NCI-H1417 treated with DMSO at 0.1 percent for 48 hours (cell line): ENCODE measurements around the gene RNF138.
"Not testable (repeated sequence)": the region's sequence is repeated elsewhere in the genome, so short reads cannot be mapped to it uniquely, and the experiment has no call there.

Experiments used
- DNase-seq: peaks from one replicate; lab custom pipeline; 2025; lab: John Stamatoyannopoulos, UW

The RNF138 gene

DNA sequence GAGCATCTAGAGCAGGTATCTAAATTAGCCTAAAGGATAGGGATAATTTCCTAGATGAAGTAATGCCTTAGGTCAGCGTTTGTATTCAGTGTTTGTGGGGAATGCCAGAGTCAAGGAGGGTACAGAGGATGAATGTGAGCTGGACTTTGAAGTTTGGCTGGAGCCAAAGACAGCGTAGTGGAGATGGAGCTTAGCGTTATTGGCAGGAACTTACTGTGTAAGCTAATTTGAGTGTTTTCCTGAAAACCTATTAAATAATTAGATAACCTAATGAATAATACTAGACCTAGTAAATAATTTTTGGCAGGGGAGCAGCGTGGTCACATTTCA lies 4.2 kb downstream of the RNF138 start:
- no peak for DNase-seq

DNA sequence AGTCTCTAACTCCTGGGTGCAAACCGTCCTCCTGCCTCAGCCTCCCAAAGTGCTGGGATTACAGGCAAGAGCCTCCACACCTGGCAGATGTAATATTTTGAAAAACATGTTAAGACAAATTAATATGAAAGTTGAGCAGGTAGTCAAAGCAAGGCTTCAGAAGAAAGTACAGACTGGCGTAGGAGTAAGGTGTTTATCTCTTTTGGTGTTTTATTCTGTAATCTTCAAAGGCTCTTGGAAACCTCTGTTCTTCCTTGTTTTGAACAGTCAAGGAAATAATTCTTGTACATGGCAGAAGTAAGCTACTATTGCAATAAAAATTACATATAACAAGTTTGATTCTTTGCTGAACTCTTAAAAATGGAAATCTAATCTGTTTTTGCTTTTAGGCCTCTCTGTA lies 5.3 kb downstream of the RNF138 start:
- DNase-seq = no peak

DNA sequence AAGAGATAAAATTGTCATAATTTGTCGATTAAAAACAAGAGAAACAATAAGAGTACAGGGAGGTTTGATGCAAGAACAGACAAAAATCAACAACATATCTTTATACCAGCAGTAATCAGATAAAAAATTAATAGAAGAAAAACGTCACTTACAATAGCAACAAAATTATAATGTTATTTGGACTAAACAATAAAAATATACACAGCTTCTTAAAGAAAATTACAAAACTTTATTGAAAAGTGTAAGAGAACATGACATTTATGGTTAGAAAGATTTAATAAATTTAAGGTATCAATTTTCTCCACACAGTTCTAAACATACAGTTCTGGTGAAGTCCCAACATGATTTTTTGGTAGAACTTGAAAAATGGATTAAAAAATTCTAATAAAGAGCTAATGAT lies 12.8 kb downstream of the RNF138 start:
- DNase-seq = no peak

DNA sequence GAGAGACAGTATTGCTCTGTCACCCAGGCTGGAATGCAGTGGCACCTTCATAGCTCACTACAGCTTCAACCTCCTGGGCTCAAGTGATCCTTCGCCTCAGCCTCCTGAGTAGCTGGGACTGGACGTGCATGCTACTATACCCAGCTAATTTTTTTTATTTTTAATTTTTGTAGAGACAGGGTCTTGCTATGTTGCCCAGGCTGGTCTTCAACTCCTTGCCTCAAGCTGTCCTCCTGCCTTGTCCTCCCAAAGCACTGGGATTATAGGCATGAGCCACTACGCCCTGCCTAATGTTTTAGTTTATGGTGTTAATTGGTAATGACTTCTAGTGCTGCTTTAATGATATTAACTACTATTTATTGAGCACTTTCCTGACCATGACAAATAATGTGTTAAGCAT lies 18.3 kb downstream of the RNF138 start:
- DNase-seq = no peak

DNA sequence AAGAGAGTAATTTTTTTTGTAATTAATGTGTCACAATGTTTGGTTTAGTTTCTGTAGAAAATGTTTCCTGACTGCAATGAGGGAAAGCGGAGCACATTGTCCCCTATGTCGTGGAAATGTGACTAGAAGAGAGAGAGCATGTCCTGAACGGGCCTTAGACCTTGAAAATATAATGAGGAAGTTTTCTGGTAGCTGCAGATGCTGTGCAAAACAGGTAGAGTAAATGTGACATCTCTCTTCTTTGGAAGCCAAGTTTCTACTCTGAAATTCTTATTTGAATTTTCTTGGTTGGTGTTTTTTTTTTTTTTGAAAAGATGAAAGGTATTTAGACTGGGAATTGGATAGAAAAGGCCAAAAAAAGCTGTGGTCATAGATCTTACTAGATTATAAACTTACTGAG lies 20.0 kb downstream of the RNF138 start:
- DNase-seq = no peak

DNA sequence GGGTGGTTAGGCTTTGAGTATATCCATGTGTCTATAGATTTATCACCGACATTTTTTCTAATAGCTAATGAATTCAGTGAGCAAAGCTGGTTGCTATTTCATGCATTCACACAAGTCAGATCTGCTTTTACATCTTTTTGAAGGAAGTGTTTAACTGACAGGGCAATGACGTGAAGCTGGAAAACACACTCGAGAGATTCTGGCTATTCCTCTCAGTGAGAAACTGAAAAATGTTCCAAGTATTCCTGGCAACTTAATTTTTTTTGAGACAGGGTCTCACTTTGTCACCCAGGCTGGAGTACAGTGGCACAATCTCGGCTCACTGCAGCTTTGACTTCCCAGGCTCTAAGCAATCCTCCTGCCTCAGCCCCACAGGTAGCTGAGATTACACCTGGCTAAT lies 21.2 kb downstream of the RNF138 start:
- DNase-seq = no peak

DNA sequence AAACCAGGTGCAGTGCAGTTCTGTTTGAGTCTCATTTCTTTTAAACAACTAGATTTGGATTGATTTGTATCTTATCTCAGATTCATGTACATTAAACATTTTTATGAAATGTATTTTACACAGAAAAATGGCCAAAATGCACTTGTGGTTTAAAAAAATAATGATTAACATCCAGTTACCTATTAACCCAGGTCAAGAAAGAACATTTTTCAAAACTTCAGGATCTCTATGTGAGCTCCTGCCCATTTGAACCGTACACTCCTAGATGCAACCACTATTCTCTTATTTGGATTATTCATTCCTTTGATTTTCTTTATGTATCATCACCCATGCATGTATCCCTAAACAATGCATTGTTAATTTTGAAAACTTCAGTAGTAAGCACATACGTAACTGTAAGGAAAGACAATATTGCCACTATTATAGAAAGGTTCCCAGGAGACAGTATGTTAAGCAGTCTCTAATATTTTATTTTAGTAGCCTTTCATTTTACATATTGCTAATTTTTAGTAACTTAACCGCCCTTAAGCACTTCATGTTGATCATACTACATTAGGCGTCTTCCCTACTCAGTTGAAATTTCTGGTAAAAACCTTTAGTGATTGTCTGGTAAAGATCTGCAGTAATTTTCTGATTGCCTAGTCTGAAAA lies 22.7 kb downstream of the RNF138 start:
- DNase-seq = no peak

DNA sequence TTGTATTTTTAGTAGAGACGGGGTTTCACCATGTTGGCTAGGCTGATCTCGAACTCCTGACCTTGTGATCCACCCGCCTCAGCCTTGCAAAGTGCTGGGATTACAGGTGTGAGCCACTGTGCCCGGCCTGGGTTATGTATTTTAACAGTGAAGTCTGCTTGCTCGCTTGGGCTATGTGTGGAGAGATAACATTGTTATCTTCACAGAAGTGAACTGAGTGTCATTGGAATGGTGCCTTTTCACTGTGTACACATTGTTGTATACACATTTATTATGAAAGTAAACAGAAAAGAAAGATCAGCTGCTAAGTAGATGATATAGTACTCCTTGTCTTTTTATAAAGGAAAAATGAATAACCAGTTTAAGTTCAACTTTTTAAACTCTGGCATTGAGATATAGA lies 30.4 kb downstream of the RNF138 start:
- DNase-seq = no peak

DNA sequence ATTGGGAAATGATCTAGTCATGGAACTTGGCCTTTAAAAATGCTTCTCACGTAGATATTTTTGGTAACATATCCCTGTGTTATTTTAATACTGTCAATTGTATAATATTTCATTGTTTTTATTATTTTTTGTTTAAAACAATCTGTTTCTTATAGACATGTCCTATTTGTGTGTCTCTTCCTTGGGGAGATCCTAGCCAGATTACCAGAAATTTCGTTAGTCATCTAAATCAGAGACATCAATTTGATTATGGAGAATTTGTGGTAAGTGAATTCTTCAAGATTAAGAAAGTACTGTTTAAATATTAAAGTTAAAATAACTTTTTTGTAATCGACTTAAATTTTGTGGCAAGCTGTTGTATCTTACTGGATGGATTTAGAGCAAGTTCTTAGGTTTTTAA lies 34.9 kb downstream of the RNF138 start:
- DNase-seq = no peak

DNA sequence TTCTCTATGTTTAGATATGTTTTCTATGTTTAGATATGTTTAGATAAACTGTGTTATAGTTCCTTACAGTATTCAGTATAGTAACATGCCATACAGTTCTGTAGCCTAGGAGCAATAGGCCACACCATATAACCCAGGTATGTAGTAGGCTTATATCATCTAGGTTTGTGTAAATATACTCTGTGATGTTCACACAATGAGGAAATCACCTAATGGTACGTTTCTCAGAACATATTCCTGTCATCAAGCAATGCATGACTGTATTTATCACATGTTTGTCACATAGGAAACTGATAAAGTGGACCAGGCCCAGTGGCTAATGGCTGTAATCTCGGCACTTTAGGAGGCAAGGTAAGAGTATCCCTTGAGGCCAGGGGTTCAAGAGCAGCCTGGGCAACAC lies 44.0 kb downstream of the RNF138 start:
- DNase-seq = no peak

DNA sequence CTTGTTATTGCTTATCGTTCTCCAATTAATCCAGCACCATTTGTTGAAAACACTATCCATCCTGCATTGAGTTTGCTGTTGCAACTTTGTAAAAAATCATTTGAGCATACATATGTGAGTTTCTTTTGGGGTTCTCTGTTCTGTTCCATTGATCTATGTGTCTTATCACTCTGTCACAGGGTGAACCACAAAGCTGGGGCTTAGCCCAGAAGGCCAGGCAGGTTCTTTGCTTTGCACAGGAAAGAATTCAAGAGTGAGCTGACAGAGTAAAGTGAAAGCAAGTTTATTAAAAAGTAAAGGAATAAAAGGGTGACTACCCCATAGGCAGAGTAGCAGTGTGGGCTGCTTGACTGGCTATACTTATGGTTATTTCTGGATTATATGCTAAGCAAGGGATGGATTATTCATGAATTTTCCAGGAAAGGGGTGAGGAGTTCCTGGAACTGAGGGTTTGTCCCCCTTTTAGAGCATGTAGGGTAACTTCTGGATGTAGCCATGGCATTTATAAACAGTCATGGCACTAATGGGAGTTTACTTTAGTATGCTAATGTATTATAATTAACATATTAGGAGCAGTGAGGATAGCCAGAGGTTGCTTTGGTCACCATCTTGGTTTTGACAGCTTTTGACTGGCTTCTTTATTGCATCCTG lies 46.8 kb downstream of the RNF138 start:
- DNase-seq = no peak

DNA sequence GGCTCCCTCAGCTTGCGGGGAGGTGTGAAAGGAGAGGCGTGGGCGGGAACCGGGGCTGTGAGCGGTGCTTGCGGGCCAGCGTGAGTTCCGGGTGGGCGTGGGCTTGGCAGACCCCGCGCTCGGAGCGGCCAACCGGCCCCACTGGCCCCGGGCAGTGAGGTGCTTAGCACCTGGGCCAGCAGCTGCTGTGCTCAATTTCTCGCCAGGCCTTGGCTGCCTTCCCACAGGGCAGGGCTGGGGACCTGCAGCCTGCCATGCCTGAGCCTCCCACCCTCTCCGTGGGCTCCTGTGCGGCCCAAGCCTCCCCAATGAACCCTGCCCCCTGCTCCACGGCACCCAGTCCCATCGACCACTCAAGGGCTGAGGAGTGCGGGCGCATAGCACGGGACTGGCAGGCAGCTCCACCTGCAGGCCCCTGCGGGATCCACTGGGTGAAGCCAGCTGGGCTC lies 48.2 kb downstream of the RNF138 start:
- DNase-seq = no peak

DNA sequence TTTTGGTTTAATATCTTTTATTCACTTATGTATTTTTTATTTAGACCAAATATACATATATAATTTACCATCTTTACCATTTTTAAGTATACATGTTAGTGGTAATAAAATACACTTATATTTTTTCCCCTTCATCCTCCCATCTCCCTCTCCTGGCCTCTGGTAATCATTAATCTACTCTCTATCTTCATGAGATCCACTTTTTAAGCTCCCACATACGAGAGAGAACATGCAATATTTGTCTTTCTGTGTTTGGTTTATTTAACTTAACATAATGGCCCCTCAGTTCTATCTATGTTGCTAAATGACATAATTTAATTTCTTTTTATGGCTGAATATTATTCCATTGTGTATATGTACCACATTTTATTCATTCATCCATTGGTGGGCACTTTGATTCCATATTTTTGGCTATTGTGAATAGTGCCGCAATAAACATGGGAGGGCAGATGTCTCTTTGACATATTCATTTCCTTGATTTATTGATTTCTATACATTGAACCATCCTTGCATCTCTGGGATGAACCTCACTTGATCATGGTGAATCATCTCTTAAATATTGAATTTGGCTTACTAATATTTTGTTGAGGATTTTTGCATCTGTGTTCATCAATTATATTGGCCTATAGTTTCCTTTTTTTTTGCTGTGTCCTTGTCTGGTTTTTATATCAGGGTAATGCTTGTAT lies 56.7 kb downstream of the RNF138 start:
- DNase-seq = no peak

DNA sequence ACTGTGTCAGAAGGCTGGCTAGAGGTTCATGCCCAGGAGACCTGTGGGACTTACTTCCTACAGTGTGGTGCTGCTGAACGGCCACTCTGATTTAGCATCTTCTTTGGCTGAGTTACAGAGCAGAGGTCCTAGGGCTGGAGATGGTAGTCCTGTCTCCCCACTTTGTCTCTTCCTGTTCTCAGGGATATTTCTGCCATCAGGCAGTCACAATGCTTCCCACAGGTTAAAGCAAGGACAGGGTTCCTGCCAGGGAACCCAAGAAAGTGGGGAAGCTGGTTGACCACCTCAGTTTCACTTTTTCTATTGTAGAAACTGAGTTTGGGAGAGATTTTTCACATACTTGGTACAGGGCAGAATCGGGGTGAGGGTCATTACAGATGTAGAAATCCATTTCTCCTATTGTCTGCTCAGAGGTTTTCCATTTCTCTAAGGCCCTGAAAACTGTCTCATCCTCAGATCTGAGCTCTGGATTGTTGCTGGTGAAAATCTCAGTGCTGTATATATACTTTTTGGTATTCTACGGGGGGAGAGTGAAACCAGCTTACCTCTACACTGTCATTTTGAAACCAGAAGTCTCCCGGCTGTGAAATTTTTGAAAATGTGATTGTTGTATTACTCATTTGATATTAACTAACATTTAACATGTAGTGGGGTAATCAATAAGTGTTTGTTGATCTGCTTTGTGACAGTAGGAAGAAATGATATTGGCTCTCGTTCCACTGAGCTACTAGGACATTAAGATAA lies 61.2 kb downstream of the RNF138 start:
- DNase-seq = no peak

DNA sequence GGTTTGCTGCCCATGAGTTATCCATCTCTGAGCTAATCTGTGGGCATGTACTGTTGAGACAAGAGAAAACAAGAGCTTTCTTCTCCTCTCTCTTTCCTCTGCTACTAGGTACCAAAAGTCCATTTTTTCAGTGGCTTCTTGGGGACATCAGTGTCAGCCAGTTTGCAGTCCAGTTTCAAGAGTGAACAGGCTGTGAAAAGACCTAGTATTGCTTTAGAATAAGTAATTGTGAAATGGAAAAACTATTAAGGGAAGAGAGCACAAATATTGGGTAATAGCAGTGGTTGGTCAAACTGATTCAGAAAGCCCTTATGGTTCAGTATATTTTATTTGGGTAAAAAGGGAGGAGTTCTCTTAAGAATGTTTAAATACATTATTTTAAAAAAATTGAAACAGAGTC lies 65.2 kb downstream of the RNF138 start:
- DNase-seq = no peak

DNA sequence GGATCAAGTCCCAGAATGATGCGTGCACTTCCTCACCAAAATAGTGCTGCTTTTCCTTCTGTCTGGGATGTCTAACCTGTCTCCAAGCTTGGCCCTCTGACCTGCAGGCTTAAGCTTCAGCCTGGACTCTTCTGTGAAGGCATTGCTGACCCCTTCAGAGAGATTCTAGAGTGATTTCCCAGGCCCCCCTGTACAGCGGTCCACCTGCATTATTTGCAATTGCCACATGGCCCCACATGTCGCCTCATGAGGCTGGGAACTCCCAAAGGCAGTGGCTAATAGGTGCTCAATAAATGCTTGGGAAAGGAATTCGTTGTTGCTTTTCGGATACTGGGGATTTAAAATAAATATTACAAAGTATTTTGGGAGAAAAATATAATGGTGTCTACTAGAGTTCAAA lies 65.9 kb downstream of the RNF138 start:
- no peak for DNase-seq

DNA sequence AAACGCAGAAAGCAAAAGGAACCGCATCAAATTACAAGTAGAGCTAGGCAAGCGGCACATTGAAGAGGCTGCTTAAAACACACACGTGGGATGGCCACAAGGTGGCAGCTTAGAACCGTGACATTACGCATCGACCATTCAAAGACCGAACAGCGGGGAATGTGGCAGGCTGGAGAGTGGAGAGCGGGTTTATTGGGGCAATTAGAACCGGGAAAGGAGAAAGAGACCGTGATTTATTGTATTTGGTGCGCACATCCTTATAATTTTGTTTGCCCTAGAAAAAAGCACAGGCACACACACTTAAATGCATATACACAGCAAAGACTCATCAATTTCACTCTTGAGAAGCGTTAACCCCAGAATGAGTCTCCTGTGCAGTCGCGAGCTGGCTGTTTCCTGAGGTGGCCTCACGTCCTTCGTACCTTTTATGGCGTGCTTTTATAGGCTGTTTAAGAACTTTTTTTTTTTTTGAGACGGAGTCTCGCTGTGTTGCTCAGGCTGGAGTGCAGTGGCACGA lies 66.5 kb downstream of the RNF138 start:
- DNase-seq = peak; percentile 96

DNA sequence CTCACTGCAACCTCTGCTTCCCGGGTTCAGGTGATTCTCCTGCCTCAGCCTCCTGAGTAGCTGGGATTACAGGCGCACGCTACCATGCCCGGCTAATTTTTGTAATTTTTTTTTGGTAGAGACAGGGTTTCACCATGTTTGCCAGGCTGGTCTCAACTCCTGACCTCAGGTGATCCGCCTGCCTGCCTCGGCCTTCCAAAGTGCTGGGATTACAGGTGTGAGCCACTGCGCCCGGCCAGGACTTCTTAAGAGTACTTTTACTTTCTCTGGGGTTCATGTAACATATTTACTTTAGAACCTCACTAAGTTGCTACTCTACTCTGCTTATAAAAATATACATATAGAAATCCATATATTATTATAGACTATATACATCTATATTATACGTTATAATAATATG lies 67.0 kb downstream of the RNF138 start:
- not testable (repeated sequence) for DNase-seq

DNA sequence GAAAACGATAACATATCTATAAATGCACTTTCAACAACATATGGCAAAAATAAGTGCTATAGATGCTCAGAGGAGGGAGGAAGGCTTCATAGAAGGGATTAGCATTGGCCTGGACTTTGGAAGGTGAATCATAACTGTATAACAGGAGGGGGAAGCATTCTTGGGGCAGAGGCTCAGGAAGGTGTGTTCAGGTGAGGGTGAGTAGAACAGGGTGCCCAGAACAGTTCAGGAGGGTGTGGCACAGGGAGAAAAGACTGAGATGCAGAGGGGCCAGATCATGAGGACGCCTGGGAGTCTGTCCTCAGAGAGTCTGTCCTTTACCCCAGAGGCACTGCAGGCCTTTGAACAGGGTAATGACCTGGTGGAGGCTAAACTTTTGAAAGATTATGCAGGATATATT lies 68.9 kb downstream of the RNF138 start:
- DNase-seq = no peak

DNA sequence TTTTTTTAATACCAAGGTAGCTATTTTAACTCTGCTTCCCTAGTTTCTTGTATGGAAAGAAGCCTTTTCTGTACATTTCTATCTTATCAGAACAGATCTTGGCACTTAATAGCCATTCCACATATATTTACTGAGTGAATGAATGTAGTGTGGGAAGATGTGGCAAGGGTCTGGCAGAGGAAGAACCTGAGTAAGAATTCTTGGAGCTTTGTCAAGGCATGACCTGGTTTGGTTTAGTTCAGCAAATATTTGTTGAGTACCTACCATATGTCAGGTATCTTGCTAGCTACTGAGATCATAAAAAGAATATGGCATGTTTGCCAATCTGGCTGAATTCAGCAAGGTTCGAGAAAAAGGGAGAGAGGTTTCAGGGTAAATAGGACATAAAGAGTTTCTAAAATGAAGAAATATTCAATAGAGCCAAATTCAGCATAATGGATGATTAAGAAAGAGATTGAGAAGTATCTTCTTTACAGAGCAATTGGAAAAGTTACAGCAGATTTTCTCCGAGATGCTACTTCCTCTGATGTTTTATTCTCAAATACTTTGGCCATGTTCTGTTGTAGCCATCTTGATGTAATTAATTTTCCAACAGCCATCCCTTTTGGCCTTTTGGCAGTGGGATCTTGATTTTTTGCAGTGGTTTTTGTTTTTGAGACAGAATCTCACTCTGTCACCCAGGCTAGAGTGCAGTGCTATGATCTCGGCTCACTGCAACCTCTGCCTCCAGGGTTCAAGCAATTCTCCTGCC lies 76.5 kb downstream of the RNF138 start:
- DNase-seq = no peak

DNA sequence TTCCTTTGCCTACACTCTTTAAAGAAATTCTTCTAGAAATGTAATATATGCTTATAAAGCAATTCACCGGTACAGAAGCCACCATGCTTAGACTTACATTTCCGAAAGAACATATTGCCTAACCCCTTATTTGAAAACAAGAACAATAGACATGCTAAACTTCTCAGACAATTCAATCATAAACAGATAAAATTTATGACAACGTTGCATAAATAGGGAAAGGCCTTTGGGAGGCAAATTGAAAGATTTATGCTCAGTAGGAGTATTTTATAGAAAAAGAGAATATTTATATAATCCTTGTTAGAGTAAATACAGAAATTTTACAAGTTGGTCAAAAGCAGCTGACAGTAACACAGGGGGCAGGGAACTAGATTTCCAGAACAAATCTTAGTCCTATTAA lies 82.0 kb downstream of the RNF138 start:
- no peak for DNase-seq

DNA sequence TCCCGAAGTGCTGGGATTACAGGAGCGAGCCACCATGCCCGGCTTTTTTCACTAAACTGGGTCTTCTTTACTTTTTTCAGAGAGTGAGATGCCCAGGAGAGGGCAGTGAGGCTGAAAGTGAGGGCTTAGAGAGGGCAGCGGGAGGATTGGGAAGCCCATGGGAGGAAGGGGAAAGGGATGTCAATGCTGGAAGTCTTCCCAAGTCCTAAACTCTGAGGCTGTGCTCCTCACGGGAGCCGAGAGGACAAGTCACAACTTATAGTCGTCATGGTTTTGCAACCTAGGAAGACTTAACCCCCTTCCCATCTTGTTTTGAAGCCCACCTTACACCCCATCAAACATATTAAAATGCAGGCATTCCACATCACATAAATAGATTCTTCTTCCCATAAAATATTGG lies 83.0 kb downstream of the RNF138 start:
- DNase-seq = no peak
